ENCODE data around the gene OGFOD3.

- TF ChIP-seq CTCF (IDR thresholded peaks at IDR 0.05; ENCODE audit: borderline replicate concordance, extremely low read depth, low read length, poor library complexity, severe bottlenecking) = no peak
- no peak for TF ChIP-seq EZH2 (IDR thresholded peaks at IDR 0.05; ENCODE audit: borderline replicate concordance, low read depth, low read length, severe bottlenecking)
Observed at GRCh38 chr17:82351254-82351712, 67.1 kb downstream of the OGFOD3 start.
